ENCODE results near the gene ATXN10. TPM values are rescaled to one million over a fixed set of nuclear protein-coding genes. Genes with fewer than 3 reads are reported as not detected.

Gene ATXN10
- total RNA-seq, 1 experiment from 2014 or later, result 103 TPM

- DNase-seq (ENCODE audit: low read depth), result no peak
Measured at GRCh38 chr22:45823336-45823735, 151.7 kb downstream of the ATXN10 start.

GRCh38 chr22:45826520-45826919, 154.9 kb downstream of the ATXN10 start:
- no peak for DNase-seq (ENCODE audit: low read depth)

GRCh38 chr22:45828841-45829240, 157.2 kb downstream of the ATXN10 start:
- DNase-seq (ENCODE audit: low read depth), result no peak

- peak; percentile 61 for DNase-seq (ENCODE audit: low read depth)
Measured at GRCh38 chr22:45830531-45831245, 159.1 kb downstream of the ATXN10 start.

- peak; percentile 23 for DNase-seq (ENCODE audit: low read depth)
Measured at GRCh38 chr22:45831394-45831793, 159.8 kb downstream of the ATXN10 start.

- DNase-seq (ENCODE audit: low read depth), result no peak
Measured at GRCh38 chr22:45832180-45832579, 160.5 kb downstream of the ATXN10 start.

GRCh38 chr22:45832959-45833580, 161.4 kb downstream of the ATXN10 start:
- no peak for DNase-seq (ENCODE audit: low read depth)

GRCh38 chr22:45833613-45834012, 162.0 kb downstream of the ATXN10 start:
- DNase-seq (ENCODE audit: low read depth), result no peak

GRCh38 chr22:45834241-45834640, 162.6 kb downstream of the ATXN10 start:
- no peak for DNase-seq (ENCODE audit: low read depth)

- DNase-seq (ENCODE audit: low read depth), result no peak
Measured at GRCh38 chr22:45834795-45835194, 163.2 kb downstream of the ATXN10 start.

GRCh38 chr22:45836418-45837169, 165.0 kb downstream of the ATXN10 start:
- no peak for DNase-seq (ENCODE audit: low read depth)

- DNase-seq (ENCODE audit: low read depth), result no peak
Measured at GRCh38 chr22:45837508-45837907, 165.9 kb downstream of the ATXN10 start.

- DNase-seq (ENCODE audit: low read depth), result no peak
Measured at GRCh38 chr22:45838305-45838887, 166.8 kb downstream of the ATXN10 start.

- no peak for DNase-seq (ENCODE audit: low read depth)
Measured at GRCh38 chr22:45840483-45840882, 168.8 kb downstream of the ATXN10 start.

- DNase-seq (ENCODE audit: low read depth), result peak; percentile 27
Measured at GRCh38 chr22:45842291-45842991, 170.8 kb downstream of the ATXN10 start.

GRCh38 chr22:45843031-45843430, 171.4 kb downstream of the ATXN10 start:
- no peak for DNase-seq (ENCODE audit: low read depth)

- no peak for DNase-seq (ENCODE audit: low read depth)
Measured at GRCh38 chr22:45843986-45844385, 172.4 kb downstream of the ATXN10 start.

GRCh38 chr22:45845076-45845487, 173.4 kb downstream of the ATXN10 start:
- DNase-seq (ENCODE audit: low read depth), result peak; percentile 47

GRCh38 chr22:45846952-45847351, 175.3 kb downstream of the ATXN10 start:
- no peak for DNase-seq (ENCODE audit: low read depth)

- DNase-seq (ENCODE audit: low read depth), result no peak
Measured at GRCh38 chr22:45848904-45849303, 177.3 kb downstream of the ATXN10 start.

- DNase-seq (ENCODE audit: low read depth), result no peak
Measured at GRCh38 chr22:45852826-45853225, 181.2 kb downstream of the ATXN10 start.

GRCh38 chr22:45855961-45856360, 184.3 kb downstream of the ATXN10 start:
- DNase-seq (ENCODE audit: low read depth), result no peak

Measured in RPMI7951 (cell line).